Measurements from ENCODE around the gene POLR1G.

The POLR1G gene

DNA sequence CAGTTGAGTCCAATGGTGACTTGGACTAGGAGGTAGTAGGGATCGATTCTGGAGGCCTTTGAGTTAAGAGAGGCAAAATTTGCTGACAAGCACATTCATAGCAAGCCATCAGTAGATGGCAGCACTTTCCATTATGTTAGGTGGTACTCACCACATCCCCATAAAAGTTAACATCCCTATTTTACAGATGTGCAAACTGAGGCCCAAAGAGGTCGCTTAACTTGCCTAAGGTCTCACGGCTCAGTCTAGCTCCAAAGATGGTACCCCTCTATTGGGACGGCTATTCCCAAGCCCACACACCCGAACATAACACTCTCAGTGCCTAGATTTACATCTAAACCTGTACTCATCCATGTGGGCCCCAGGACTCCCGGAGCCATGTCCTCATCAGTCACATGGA lies 39.9 kb downstream of the POLR1G start:
- Histone ChIP-seq H3K4me3 (ENCODE audit: low read length) (no peak overlapping the region), H3K36me3 (ENCODE audit: control insufficient read depth, insufficient read depth, low read length) (no peaks in the 10 kb centered on the region), H3K4me1 (ENCODE audit: control insufficient read depth, insufficient read depth, low read length) (peaks cover 20% of the 10 kb centered on the region), H3K27me3 (ENCODE audit: control insufficient read depth, insufficient read depth, low read length) (no peaks in the 10 kb centered on the region), H3K9ac (ENCODE audit: low read length) (no peak overlapping the region), H3K27ac (ENCODE audit: low read depth, low read length) (no peak overlapping the region)

DNA sequence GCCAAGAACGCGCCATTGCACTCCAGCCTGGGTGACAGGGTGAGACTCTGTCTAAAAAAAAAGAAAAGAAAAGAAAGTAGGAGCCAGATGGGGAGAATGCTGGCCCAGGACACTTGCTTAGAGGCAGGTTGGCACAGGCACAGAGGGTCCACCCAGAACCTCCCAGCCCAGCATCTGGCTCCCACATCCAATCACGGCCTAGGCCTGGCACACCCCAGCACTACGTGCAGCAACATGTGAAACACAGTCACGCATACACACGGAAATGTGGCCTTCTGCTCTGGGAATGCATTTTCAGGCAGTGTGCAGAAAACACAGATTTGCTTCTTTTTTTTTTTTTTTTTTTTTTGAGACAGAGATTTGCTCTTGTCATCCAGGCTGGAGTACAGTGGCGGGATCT lies 40.5 kb downstream of the POLR1G start:
- Histone ChIP-seq H3K27me3 (ENCODE audit: control insufficient read depth, insufficient read depth, low read length) (no peaks in the 10 kb centered on the region), H3K9ac (ENCODE audit: low read length) (no peak overlapping the region), H3K36me3 (ENCODE audit: control insufficient read depth, insufficient read depth, low read length) (no peaks in the 10 kb centered on the region), H3K4me1 (ENCODE audit: control insufficient read depth, insufficient read depth, low read length) (peaks cover 20% of the 10 kb centered on the region), H3K27ac (ENCODE audit: low read depth, low read length) (no peak overlapping the region), H3K4me3 (ENCODE audit: low read length) (no peak overlapping the region)

DNA sequence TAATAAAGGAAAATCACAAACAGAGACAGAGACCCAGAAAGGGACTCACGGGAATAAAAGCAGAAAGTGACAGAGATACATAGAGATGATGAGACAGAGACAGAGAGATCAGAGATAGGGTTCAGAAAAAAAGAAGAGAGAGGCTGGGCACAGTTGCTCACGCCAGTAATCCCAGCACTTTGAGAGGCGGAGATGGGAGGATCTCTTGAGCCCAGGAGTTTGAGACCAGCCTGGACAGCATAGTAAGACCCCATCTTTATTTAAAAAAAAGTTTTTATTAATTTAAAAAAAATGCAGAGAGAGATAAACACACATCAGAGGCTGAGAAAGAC lies 41.9 kb downstream of the POLR1G start:
- H3K4me1 ChIP-seq (ENCODE audit: control insufficient read depth, insufficient read depth, low read length) = peaks cover 14% of the 10 kb centered on the region
- no peaks in the 10 kb centered on the region for H3K36me3 ChIP-seq (ENCODE audit: control insufficient read depth, insufficient read depth, low read length)
- no peaks in the 10 kb centered on the region for H3K27me3 ChIP-seq (ENCODE audit: control insufficient read depth, insufficient read depth, low read length)
- no peak overlapping the region for H3K27ac ChIP-seq (ENCODE audit: low read depth, low read length)
- no peak overlapping the region for H3K9ac ChIP-seq (ENCODE audit: low read length)
- no peak overlapping the region for H3K4me3 ChIP-seq (ENCODE audit: low read length)

DNA sequence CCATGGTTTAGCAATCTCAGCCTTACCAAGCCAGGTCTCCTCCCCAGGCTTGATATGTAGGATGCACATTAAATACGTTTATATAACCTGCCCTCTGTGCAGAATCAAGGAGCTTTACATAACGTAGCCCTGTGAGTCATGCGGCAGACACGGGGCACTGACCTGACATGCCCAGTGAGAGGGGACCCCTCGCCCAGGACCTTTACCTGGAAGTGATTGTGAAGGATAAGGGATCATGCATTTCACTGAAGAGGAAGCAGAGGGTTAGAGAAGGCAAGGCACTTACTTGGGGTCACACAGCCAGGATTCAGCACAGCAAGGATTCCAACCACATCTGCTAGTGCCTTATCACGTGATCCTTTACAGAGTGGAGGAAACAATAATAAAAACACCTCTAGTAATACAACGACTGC lies 42.4 kb downstream of the POLR1G start:
- no peak overlapping the region for H3K27ac ChIP-seq (ENCODE audit: low read depth, low read length)
- H3K9ac ChIP-seq (ENCODE audit: low read length) = no peak overlapping the region

DNA sequence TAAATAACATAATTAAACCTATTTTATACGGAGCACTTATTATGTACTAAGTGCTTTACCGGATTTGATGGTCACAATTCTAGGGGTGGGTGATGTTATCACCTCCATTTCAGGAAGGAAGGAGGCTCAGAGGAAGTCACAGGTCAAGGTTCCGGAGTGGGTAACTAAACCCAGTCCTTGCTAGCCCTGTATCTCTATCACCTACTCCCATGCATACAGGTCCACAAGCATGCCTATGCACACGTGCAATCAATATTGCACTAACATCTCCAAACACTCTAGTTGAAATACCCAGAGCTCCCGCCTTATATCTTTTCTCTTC lies 43.5 kb downstream of the POLR1G start:
- Histone ChIP-seq H3K9ac (ENCODE audit: low read length) (no peak overlapping the region), H3K27ac (ENCODE audit: low read depth, low read length) (no peak overlapping the region), H3K4me3 (ENCODE audit: low read length) (peak overlapping the region; percentile 40), H3K27me3 (ENCODE audit: control insufficient read depth, insufficient read depth, low read length) (no peaks in the 10 kb centered on the region), H3K4me1 (ENCODE audit: control insufficient read depth, insufficient read depth, low read length) (peaks cover 7% of the 10 kb centered on the region), H3K36me3 (ENCODE audit: control insufficient read depth, insufficient read depth, low read length) (no peaks in the 10 kb centered on the region)

More for the DNA sequence above, 42.4 kb downstream of the POLR1G start:
- H3K4me3 ChIP-seq (ENCODE audit: low read length) = no peak overlapping the region
- H3K27me3 ChIP-seq (ENCODE audit: control insufficient read depth, insufficient read depth, low read length) = no peaks in the 10 kb centered on the region
- peaks cover 14% of the 10 kb centered on the region for H3K4me1 ChIP-seq (ENCODE audit: control insufficient read depth, insufficient read depth, low read length)
- no peaks in the 10 kb centered on the region for H3K36me3 ChIP-seq (ENCODE audit: control insufficient read depth, insufficient read depth, low read length)

DNA sequence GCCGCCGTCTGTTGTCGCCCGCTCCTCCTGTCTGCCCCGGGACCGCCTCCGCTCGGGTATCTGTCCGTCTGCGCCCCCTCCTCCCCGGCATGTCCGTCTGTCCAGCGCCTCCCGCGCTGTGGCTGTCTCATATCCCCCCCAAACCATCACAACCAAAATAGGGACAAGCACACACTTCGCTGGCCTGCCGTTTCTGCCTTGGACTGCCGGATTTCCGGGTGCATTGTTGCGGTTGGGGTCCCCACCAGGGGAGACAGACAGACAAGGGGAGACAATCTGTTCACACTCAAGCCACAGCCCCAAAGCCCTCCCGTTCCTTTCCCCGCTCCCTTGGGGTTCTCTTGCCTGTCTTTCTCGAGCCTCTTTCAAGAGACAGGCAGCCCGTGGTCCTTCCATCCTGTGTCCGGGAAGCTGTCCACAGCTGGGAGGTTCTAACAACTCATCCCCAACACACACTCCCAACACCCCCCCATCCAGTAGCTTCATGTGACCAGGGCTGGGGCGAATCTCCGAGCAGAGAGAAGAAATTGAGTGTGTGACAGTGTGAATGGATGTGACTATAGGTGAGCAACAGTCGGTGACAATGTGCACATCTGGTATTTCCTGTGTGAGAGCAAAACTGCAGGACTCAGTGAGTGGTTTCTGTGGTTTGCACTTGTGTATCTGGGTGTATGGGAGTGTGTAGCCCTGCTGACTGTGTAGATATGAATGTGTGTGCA lies 44.8 kb downstream of the POLR1G start:
- H3K4me1 ChIP-seq (ENCODE audit: control insufficient read depth, insufficient read depth, low read length) = peaks cover 17% of the 10 kb centered on the region
- peak overlapping the region; percentile 92 for H3K4me3 ChIP-seq (ENCODE audit: low read length)
- H3K9ac ChIP-seq (ENCODE audit: low read length) = peak overlapping the region; percentile 96
- H3K27ac ChIP-seq (ENCODE audit: low read depth, low read length) = peak overlapping the region; percentile 90
- no peaks in the 10 kb centered on the region for H3K27me3 ChIP-seq (ENCODE audit: control insufficient read depth, insufficient read depth, low read length)
- H3K36me3 ChIP-seq (ENCODE audit: control insufficient read depth, insufficient read depth, low read length) = no peaks in the 10 kb centered on the region

DNA sequence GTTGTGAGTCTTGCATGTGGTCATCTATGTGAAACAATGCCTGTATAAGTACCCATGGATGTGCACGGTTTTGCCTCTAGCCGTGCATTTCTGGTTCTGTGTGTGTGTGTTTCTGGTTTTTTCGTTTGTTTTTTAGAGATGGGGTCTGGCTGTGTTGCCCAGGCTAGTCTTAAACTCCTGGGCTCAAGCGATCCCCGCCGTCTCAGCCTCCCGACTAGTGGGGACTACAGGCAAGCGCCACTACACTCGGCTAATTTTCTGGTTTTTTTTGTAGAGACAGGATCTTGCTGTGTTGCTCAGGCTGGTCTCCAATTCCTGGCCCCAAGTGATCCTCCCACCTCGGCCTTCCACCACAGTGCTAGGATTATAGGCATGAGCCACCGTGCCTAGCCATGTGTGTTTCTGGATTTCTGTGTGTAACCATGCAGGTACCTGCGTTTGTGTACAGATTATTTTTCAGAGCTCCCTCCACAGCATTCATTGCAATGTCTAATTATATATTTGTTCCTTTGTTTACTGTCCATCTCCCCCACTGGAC lies 45.5 kb downstream of the POLR1G start:
- Histone ChIP-seq H3K27me3 (ENCODE audit: control insufficient read depth, insufficient read depth, low read length) (no peaks in the 10 kb centered on the region), H3K27ac (ENCODE audit: low read depth, low read length) (peak overlapping the region; percentile 90), H3K4me3 (ENCODE audit: low read length) (no peak overlapping the region), H3K4me1 (ENCODE audit: control insufficient read depth, insufficient read depth, low read length) (peaks cover 18% of the 10 kb centered on the region), H3K9ac (ENCODE audit: low read length) (no peak overlapping the region), H3K36me3 (ENCODE audit: control insufficient read depth, insufficient read depth, low read length) (no peaks in the 10 kb centered on the region)

DNA sequence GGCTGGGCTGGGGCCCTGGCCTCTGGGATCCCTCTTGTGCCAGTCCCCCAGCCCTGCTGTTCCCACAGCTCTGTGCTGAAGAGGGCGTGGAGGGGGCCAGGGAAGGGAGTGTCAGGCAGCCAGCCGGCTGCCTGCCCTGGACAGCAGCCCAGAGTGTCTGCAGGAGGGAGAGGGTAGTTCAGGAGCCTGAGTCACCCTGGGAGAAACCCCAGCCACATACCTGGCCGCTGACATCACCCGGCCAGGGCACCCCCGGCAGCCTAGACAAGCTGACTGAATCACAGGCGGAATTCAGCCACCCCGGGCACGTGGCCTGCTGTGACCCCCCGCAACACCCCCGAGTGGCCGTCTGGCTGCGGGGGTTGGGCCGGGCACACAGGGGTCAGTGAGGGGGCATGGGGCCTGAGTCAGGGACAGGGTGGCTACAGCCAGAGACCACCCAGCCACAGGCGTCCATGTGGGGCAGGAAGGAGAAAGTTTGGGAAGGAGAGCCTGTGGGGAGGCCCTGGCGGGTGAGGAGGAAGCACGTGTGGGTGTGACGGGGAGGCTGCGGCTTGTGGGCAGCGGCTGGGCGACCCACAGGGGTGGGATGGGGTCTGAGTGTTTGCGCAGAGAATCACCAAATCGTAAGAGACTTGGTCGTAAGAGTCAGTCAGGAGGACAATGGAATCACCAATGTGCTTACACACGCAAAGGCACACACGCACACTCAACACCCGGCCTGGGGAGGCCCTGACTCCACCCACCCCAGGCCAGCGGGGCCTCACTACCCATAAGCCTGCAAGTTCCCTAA lies 49.5 kb downstream of the POLR1G start:
- Histone ChIP-seq H3K4me1 (ENCODE audit: control insufficient read depth, insufficient read depth, low read length) (peaks cover 14% of the 10 kb centered on the region), H3K36me3 (ENCODE audit: control insufficient read depth, insufficient read depth, low read length) (no peaks in the 10 kb centered on the region), H3K4me3 (ENCODE audit: low read length) (peak overlapping the region; percentile 29), H3K27ac (ENCODE audit: low read depth, low read length) (peak overlapping the region; percentile 62), H3K9ac (ENCODE audit: low read length) (no peak overlapping the region), H3K27me3 (ENCODE audit: control insufficient read depth, insufficient read depth, low read length) (no peaks in the 10 kb centered on the region)

DNA sequence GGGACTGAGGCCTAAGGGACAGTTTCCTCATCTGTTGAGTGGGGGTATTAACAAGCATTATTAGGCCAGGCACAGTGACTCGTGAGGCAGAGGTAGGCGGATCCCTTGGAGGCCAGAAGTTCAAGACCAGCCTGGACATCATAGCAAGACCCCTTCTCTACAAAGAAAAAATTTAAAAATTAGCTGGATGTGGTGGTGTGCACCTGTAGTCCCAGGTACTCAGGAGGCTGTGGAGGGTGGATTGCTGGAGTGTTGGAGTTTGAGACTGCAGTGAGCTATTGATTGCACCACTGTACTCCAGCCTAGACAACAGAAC lies 50.0 kb downstream of the POLR1G start:
- peaks cover 12% of the 10 kb centered on the region for H3K4me1 ChIP-seq (ENCODE audit: control insufficient read depth, insufficient read depth, low read length)
- no peaks in the 10 kb centered on the region for H3K27me3 ChIP-seq (ENCODE audit: control insufficient read depth, insufficient read depth, low read length)
- H3K9ac ChIP-seq (ENCODE audit: low read length) = no peak overlapping the region
- H3K4me3 ChIP-seq (ENCODE audit: low read length) = peak overlapping the region; percentile 29
- no peaks in the 10 kb centered on the region for H3K36me3 ChIP-seq (ENCODE audit: control insufficient read depth, insufficient read depth, low read length)
- peak overlapping the region; percentile 62 for H3K27ac ChIP-seq (ENCODE audit: low read depth, low read length)

DNA sequence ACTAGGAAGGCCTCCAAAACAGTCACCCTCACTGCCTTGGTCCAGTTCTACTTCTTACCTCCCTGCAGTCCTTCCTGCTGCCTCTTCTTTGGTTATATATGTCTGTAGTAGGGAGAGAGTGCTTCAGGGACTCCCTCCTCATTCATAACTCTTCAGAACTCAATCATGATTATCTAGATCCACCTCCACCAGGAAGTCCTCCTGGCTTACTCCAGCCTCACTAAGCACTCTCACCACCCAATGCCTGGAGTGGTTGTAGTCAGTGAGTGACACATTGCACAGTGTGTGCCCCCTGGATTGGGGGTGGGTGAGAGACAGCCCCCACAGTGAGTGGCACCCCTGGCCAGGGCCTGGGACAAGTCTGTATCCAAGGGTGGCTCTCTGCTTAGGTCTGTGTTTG lies 51.3 kb downstream of the POLR1G start:
- Histone ChIP-seq H3K36me3 (ENCODE audit: control insufficient read depth, insufficient read depth, low read length) (no peaks in the 10 kb centered on the region), H3K27me3 (ENCODE audit: control insufficient read depth, insufficient read depth, low read length) (no peaks in the 10 kb centered on the region), H3K4me1 (ENCODE audit: control insufficient read depth, insufficient read depth, low read length) (peaks cover 12% of the 10 kb centered on the region), H3K27ac (ENCODE audit: low read depth, low read length) (no peak overlapping the region), H3K9ac (ENCODE audit: low read length) (no peak overlapping the region), H3K4me3 (ENCODE audit: low read length) (no peak overlapping the region)

Measured in rectal smooth muscle tissue (tissue), 1 donor.